ENCODE measurements around the gene CEP152. TPM values are rescaled to one million over a fixed set of nuclear protein-coding genes. Genes with fewer than 3 reads are reported as not detected.
A peak's percentile ranks its signal among the peaks of the same experiment; 100 is the strongest.

Gene CEP152
- total and polyA plus RNA-seq, 2 of the 13 experiments (the other 11 are each of a cell fraction or from before 2014, with no cell fraction given), result 1.3 to 14.7 TPM

- TF ChIP-seq ZBTB2 (CRISPR knock-in tag; IDR thresholded peaks at IDR 0.05; ENCODE audit: low read depth) (no peak), GLMP (CRISPR knock-in tag; IDR thresholded peaks at IDR 0.05; ENCODE audit: borderline replicate concordance) (no peak), CEBPG (CRISPR knock-in tag; IDR thresholded peaks at IDR 0.05) (peak; percentile 22; the same call in 1 of the 2 replicates), HDAC2 (CRISPR knock-in tag; IDR thresholded peaks at IDR 0.05) (peak; percentile 58), ZNF770 (CRISPR knock-in tag; IDR thresholded peaks at IDR 0.05) (no peak), YY1 (IDR thresholded peaks at IDR 0.05; ENCODE audit: insufficient read depth, insufficient replicate concordance, low read depth, low read length) (peak; percentile 58), NR2F6 (IDR thresholded peaks at IDR 0.05) (no peak), NR2F6 (CRISPR knock-in tag; IDR thresholded peaks at IDR 0.05) (no peak; the same call in 1 of the 2 replicates), TBX3 (IDR thresholded peaks at IDR 0.05; ENCODE audit: borderline replicate concordance) (no peak), ZBTB49 (CRISPR knock-in tag; IDR thresholded peaks at IDR 0.05; ENCODE audit: borderline replicate concordance) (no peak), ZNF776 (CRISPR knock-in tag; IDR thresholded peaks at IDR 0.05) (no peak), IRF2 (CRISPR knock-in tag; IDR thresholded peaks at IDR 0.05) (no peak), ARNTL (CRISPR knock-in tag; IDR thresholded peaks at IDR 0.05) (peak; percentile 44; the same call in 1 of the 2 replicates), ZNF841 (CRISPR knock-in tag; IDR thresholded peaks at IDR 0.05; ENCODE audit: borderline replicate concordance) (no peak), TBL1XR1 (IDR thresholded peaks at IDR 0.05; ENCODE audit: borderline replicate concordance, low read length, partially characterized antibody) (peak; percentile 15)
- TF ChIP-seq, protein P1, sequence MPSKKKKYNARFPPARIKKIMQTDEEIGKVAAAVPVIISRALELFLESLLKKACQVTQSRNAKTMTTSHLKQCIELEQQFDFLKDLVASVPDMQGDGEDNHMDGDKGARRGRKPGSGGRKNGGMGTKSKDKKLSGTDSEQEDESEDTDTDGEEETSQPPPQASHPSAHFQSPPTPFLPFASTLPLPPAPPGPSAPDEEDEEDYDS (CRISPR knock-in tag; IDR thresholded peaks at IDR 0.05), result peak; percentile 81
- TF ChIP-seq, protein P2, sequence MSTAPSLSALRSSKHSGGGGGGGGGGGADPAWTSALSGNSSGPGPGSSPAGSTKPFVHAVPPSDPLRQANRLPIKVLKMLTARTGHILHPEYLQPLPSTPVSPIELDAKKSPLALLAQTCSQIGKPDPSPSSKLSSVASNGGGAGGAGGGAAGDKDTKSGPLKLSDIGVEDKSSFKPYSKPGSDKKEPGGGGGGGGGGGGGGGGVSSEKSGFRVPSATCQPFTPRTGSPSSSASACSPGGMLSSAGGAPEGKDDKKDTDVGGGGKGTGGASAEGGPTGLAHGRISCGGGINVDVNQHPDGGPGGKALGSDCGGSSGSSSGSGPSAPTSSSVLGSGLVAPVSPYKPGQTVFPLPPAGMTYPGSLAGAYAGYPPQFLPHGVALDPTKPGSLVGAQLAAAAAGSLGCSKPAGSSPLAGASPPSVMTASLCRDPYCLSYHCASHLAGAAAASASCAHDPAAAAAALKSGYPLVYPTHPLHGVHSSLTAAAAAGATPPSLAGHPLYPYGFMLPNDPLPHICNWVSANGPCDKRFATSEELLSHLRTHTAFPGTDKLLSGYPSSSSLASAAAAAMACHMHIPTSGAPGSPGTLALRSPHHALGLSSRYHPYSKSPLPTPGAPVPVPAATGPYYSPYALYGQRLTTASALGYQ (CRISPR knock-in tag; IDR thresholded peaks at IDR 0.05), result no peak; the same call in 1 of the 2 replicates
- TF ChIP-seq, protein P3, sequence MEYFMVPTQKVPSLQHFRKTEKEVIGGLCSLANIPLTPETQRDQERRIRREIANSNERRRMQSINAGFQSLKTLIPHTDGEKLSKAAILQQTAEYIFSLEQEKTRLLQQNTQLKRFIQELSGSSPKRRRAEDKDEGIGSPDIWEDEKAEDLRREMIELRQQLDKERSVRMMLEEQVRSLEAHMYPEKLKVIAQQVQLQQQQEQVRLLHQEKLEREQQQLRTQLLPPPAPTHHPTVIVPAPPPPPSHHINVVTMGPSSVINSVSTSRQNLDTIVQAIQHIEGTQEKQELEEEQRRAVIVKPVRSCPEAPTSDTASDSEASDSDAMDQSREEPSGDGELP (IDR thresholded peaks at IDR 0.05; ENCODE audit: borderline replicate concordance, low read depth), result peak; percentile 41; the same call in 1 of the 2 replicates
These were observed at the start of gene CEP152 (continued) for GRCh38 chr15:48810414-48811324.
